Transverse colon (tissue), 4 donors: ENCODE measurements around the gene GPR61. TPM values are rescaled to one million over a fixed set of nuclear protein-coding genes. Genes with fewer than 3 reads are reported as not detected.

Source experiments
- DNase-seq: peaks from one replicate; pipeline ENCODE4 v3.0.0-alpha.2; 2019
- H3K27ac ChIP-seq, 4 donors: fragments of 200-600 bp; sonication (generic); 2 replicates each; pipeline ENCODE4 v1.5.1; 2016 to 2018; ENCODE audit warnings: inconsistent platforms in 4 of 4
- H3K27me3 ChIP-seq: fragments of 200-600 bp; sonication (generic); 2 replicates; pipeline ENCODE4 v1.5.1; 2017; ENCODE audit warnings: inconsistent platforms
- H3K36me3 ChIP-seq, 4 donors: fragments of 200-600 bp; sonication (generic); 2 replicates each; pipeline ENCODE4 v1.5.1; 2017 to 2019; ENCODE audit warnings: inconsistent platforms in 4 of 4
- H3K4me1 ChIP-seq, 4 donors: fragments of 200-600 bp; sonication (generic); 2 replicates each; pipeline ENCODE4 v1.5.1; 2017 to 2020; ENCODE audit warnings: inconsistent platforms in 4 of 4
- H3K4me3 ChIP-seq, 4 donors: fragments of 200-600 bp; sonication (generic); 1 replicate in 1 of 4; 2 replicates in 3 of 4; pipeline versions ENCODE4 v1.5.1 to v1.6.1; 2017 to 2019; ENCODE audit warnings: inconsistent platforms in 4 of 4
- H3K9me3 ChIP-seq, 2 donors: fragments of 200-600 bp; sonication (generic); 2 replicates each; pipeline ENCODE4 v1.5.1; 2017 to 2019; ENCODE audit warnings: inconsistent platforms in 2 of 2
- EP300 ChIP-seq: sonication (generic); formaldehyde crosslinking; IDR thresholded peaks from one replicate; pipeline ENCODE4 v1.6.1; 2017; ENCODE audit warnings: antibody characterized with exemption, low read depth
- POLR2A ChIP-seq: fragments of 450-650 bp; IDR thresholded peaks from one replicate; pipeline ENCODE4 v1.6.1; 2016; ENCODE audit warnings: antibody characterized with exemption, mild to moderate bottlenecking, moderate library complexity
- POLR2AphosphoS5 ChIP-seq, 3 donors: sonication (generic); formaldehyde crosslinking; IDR thresholded peaks; one replicate each; pipeline ENCODE4 v1.6.1; 2016; ENCODE audit warnings: antibody characterized with exemption in 3 of 3
- WGBS, 2 donors: methylation state at CpG; one replicate each; pipeline ENCODE4 v1.1.5; 2018; ENCODE audit warnings: low coverage in 1 of 2; 5-methylcytosine and 5-hydroxymethylcytosine counted together
- in situ Hi-C, 4 donors: fragments of 200-750 bp; cut with MboI; loops; one replicate each; pipeline versions ENCODE4 v1.15.0 to v1.15.1; 2017; ENCODE audit warnings: low sequenced_read_pairs in 3 of 4, low pct_ligation_motif_present in 1 of 4, low pct_unique_long_range_greater_than_20kb in 1 of 4
- intact Hi-C: fragments of 100-400 bp; cut with DNase I; formaldehyde crosslinking; loops from one replicate; pipeline ENCODE4 v1.15.1; 2023; ENCODE audit warnings: low total_unique reads
- total RNA-seq, 4 donors: library from RNA; depleted of rRNA; stranded (reverse); fragments of >200 nt; gene quantifications; one replicate each; pipeline ENCODE4 v1.1.0, GENCODE V29; 2016
- TF ChIP-seq, protein P1 (sequence below), 5 experiments: fragments of 200-600 bp in 3 of 5; fragments of 450-650 bp in 2 of 5; sonication (generic) in 3 of 5; IDR thresholded peaks; 1 replicate in 2 of 5; 2 replicates in 3 of 5; pipeline ENCODE4 v1.5.1; 2016 to 2017; ENCODE audit warnings: antibody characterized with exemption in 5 of 5, inconsistent platforms in 3 of 5, mild to moderate bottlenecking in 2 of 5, moderate library complexity in 1 of 5

The GPR61 gene
- total RNA-seq, 4 donors from 2014 or later, result not detected

DNA sequence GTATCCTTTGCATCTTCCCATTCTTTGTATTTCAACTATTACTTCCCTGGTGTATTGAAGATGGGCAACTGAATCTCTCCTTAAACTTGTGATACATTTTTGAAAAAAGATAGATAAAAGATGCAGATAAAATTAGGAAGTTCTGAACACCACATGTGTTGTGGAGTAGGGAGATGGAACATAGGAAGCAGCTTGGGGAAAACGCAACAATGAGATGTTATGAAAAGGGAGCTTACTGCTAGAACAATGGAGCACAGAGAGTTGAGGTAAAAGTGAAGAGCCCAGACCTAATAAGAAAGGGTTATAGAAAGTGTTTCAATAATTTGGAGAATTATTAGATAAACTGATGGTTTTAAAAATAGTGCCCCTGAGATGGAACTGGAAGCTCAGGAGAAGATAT is 29.7 kb downstream of the GPR61 start:
- Histone ChIP-seq H3K4me1 (peaks cover 18 to 80% (median 36%) of the 10 kb centered on the region in 4 donors), H3K27ac (no peak overlapping the region), H3K4me3 (no peak overlapping the region), H3K9me3 (no peaks in the 10 kb centered on the region), H3K36me3 (no peaks in the 10 kb centered on the region), H3K27me3 (no peaks in the 10 kb centered on the region)
- intact Hi-C loops (no loop called here), in situ Hi-C loops (no loop called here)
- 83% methylated on average over 1 of the region's 1 CpG for WGBS, 2 donors
- TF ChIP-seq, protein P1, sequence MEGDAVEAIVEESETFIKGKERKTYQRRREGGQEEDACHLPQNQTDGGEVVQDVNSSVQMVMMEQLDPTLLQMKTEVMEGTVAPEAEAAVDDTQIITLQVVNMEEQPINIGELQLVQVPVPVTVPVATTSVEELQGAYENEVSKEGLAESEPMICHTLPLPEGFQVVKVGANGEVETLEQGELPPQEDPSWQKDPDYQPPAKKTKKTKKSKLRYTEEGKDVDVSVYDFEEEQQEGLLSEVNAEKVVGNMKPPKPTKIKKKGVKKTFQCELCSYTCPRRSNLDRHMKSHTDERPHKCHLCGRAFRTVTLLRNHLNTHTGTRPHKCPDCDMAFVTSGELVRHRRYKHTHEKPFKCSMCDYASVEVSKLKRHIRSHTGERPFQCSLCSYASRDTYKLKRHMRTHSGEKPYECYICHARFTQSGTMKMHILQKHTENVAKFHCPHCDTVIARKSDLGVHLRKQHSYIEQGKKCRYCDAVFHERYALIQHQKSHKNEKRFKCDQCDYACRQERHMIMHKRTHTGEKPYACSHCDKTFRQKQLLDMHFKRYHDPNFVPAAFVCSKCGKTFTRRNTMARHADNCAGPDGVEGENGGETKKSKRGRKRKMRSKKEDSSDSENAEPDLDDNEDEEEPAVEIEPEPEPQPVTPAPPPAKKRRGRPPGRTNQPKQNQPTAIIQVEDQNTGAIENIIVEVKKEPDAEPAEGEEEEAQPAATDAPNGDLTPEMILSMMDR (IDR thresholded peaks at IDR 0.05), result no peak
- no peak for TF ChIP-seq POLR2AphosphoS5 (IDR thresholded peaks at IDR 0.05)
- no peak for TF ChIP-seq EP300
- TF ChIP-seq POLR2A, result no peak
- no peak for DNase-seq

DNA sequence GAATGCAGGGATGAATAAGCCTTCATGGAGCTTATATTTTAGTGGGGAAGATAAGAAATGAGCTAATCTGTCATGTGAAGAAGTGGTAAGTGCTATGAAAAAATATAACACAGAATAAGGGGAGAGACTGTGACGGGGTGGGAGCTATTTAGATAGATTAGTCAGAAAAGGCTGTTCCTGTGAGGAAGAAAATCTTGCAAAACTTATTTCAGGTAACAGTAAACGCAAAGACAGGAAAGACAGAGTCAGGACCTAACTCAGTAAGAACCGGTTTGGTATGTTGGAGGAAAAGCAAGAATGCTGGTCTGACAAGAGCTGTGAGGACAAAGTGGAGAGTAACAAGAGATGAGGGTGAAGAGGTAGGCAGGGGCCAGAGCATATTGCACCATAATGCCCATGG is 30.7 kb downstream of the GPR61 start:
- Histone ChIP-seq H3K36me3 (no peaks in the 10 kb centered on the region), H3K27ac (no peak overlapping the region), H3K27me3 (no peaks in the 10 kb centered on the region), H3K4me3 (no peak overlapping the region), H3K9me3 (no peaks in the 10 kb centered on the region), H3K4me1 (peaks cover 18 to 75% (median 32%) of the 10 kb centered on the region in 4 donors)
- TF ChIP-seq EP300, result no peak
- WGBS, 2 donors, result 33 to 58% methylated on average over 3 of the region's 3 CpGs
- intact Hi-C loops, result no loop called here
- in situ Hi-C loops, result no loop called here
- DNase-seq, result no peak

DNA sequence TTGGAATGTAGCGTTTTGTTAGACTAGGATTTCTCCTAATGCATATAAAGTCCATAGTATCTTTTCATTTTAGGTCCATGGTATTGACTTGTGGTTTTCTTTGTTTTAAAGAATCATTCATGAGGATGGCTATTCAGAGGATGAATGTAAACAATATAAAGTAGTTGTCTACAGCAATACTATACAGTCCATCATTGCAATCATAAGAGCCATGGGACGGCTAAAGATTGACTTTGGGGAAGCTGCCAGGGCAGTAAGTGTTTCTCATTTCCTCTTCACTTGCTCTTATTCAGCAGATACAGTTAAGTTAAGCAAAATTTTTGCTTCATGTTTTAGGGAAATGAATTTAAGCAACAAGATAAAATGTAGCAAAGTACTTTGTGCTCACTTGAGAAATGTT is 34.1 kb downstream of the GPR61 start:
- in situ Hi-C loops (no loop called here), intact Hi-C loops (no loop called here)
- TF ChIP-seq, protein P1 (IDR thresholded peaks at IDR 0.05), result no peak
- no peak for TF ChIP-seq POLR2A
- TF ChIP-seq EP300, result no peak
- no peak for TF ChIP-seq POLR2AphosphoS5 (IDR thresholded peaks at IDR 0.05)
- H3K36me3 ChIP-seq, result peaks cover 0 to 3% (median 0%) of the 10 kb centered on the region in 4 donors
- no peaks in the 10 kb centered on the region for H3K9me3 ChIP-seq
- H3K27me3 ChIP-seq, result no peaks in the 10 kb centered on the region
- no peak overlapping the region for H3K4me3 ChIP-seq
- 35 to 47% methylated on average over 2 of the region's 2 CpGs for WGBS, 2 donors
- no peak overlapping the region for H3K27ac ChIP-seq
- no peak for DNase-seq
- peaks cover 3 to 45% (median 11%) of the 10 kb centered on the region in 4 donors for H3K4me1 ChIP-seq

DNA sequence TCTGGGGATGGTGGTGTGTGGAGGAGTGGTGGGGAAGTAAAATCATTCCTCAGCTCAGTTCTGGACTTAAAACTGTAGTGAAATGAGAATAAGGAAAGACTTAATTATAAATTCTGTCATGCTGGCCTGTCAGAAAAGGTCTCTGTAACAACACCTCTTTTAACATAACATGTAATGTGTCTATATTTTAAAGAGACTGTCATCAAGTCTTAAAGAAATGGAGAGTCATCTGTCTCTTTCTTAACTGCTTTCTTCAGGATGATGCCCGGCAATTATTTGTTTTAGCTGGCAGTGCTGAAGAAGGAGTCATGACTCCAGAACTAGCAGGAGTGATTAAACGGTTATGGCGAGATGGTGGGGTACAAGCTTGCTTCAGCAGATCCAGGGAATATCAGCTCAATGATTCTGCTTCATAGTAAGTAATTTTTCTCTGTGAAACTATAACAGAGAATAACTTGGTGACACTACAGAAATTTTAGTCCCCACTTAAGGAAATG is 39.3 kb downstream of the GPR61 start:
- no peak for TF ChIP-seq POLR2AphosphoS5 (IDR thresholded peaks at IDR 0.05)
- intact Hi-C loops, result no loop called here
- Histone ChIP-seq H3K9me3 (no peaks in the 10 kb centered on the region), H3K4me1 (peaks cover 0 to 18% (median 3%) of the 10 kb centered on the region in 4 donors), H3K36me3 (peaks cover 0 to 23% (median 9%) of the 10 kb centered on the region in 4 donors), H3K27me3 (no peaks in the 10 kb centered on the region), H3K4me3 (no peak overlapping the region), H3K27ac (peak overlapping the region in 1 of 4 donors; percentile 16)
- no peak for DNase-seq
- 81 to 83% methylated on average over 1 to 3 of the region's 3 CpGs for WGBS, 2 donors
- in situ Hi-C loops, result no loop called here

DNA sequence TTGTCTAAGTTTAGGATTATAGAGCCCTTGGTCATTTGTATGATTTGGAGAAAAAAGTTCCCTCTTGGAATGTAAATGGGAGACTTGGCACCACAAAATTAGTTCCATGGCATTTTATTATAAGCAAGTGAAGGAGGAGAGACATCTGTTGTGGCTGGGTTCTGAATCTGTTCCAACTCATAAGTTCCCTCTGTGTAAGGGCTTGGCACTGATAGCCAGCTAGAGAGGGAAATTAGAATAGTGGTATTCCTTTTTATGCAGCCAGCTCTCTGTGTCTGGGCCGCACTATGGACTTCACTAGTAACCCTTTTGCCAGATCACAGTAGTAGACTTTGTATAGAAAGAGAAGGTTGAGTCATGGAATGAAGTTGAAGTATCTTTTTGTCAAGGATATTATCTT is 39.8 kb downstream of the GPR61 start:
- no peak overlapping the region for H3K4me3 ChIP-seq
- intact Hi-C loops, result no loop called here
- no peak for DNase-seq
- no peaks in the 10 kb centered on the region for H3K27me3 ChIP-seq
- TF ChIP-seq EP300, result no peak
- no peak for TF ChIP-seq POLR2A
- TF ChIP-seq POLR2AphosphoS5 (IDR thresholded peaks at IDR 0.05), result no peak
- TF ChIP-seq, protein P1 (IDR thresholded peaks at IDR 0.05), result no peak
- WGBS, 2 donors, result 67 to 69% methylated on average over 1 of the region's 1 CpG
- H3K27ac ChIP-seq, result peak overlapping the region in 1 of 4 donors; percentile 16
- no peaks in the 10 kb centered on the region for H3K9me3 ChIP-seq
- H3K4me1 ChIP-seq, result peaks cover 0 to 13% (median 3%) of the 10 kb centered on the region in 4 donors
- in situ Hi-C loops, result no loop called here
- peaks cover 0 to 24% (median 9%) of the 10 kb centered on the region in 4 donors for H3K36me3 ChIP-seq
